ENCODE results near the gene EIF3I. TPM values are rescaled to one million over a fixed set of nuclear protein-coding genes. Genes with fewer than 3 reads are reported as not detected.

Gene EIF3I
- total and polyA plus RNA-seq, 2 experiments from 2014 or later = 228 to 274 TPM

DNA sequence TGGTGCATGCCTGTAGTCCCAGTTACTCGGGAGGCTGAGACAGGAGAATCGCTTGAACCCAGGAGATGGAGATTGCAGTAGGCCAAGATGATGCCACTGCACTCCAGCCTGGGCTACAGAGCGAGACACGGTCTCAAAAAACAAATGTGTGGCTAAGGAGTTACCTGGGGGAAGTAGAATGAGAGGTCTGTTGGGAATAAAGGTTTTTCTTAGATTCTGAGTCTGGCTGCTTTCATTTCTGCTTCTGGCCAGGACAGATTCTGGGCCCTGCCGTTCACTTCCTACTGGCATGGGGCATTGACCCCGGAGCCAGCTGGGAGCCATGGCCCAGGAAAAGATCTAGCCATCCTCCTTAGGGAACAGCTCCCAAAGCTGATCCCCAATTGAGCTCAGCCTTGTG lies 13.7 kb upstream of the EIF3I start (continued):
- TF ChIP-seq REST (IDR thresholded peaks at IDR 0.05; ENCODE audit: unreplicated experiment) = no peak
- no peak for TF ChIP-seq ZNF331 (CRISPR knock-in tag; IDR thresholded peaks at IDR 0.05; ENCODE audit: low read depth)
- TF ChIP-seq EZH2 (IDR thresholded peaks at IDR 0.05; ENCODE audit: low read depth, unreplicated experiment) = no peak
- no peak for TF ChIP-seq JUNB (IDR thresholded peaks at IDR 0.05; ENCODE audit: unreplicated experiment)
- TF ChIP-seq STAT1 (IDR thresholded peaks at IDR 0.05; ENCODE audit: unreplicated experiment) = no peak
- no peak for TF ChIP-seq CREB1 (CRISPR knock-in tag; IDR thresholded peaks at IDR 0.05; ENCODE audit: low read depth)
- no peak for TF ChIP-seq POLR2AphosphoS5 (IDR thresholded peaks at IDR 0.05; ENCODE audit: low read depth)
- no peak for TF ChIP-seq EZH2phosphoT487 (IDR thresholded peaks at IDR 0.05; ENCODE audit: unreplicated experiment)
- no peak for TF ChIP-seq CTCF (conservative IDR thresholded peaks at IDR 0.05; ENCODE audit: low read depth in 2 of 2)
- TF ChIP-seq NANOG (IDR thresholded peaks at IDR 0.05; ENCODE audit: borderline replicate concordance) = no peak
- TF ChIP-seq, protein P1, sequence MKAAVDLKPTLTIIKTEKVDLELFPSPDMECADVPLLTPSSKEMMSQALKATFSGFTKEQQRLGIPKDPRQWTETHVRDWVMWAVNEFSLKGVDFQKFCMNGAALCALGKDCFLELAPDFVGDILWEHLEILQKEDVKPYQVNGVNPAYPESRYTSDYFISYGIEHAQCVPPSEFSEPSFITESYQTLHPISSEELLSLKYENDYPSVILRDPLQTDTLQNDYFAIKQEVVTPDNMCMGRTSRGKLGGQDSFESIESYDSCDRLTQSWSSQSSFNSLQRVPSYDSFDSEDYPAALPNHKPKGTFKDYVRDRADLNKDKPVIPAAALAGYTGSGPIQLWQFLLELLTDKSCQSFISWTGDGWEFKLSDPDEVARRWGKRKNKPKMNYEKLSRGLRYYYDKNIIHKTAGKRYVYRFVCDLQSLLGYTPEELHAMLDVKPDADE (IDR thresholded peaks at IDR 0.05) = no peak

GRCh38 chr1:32208891-32209328 lies 13.3 kb upstream of the EIF3I start, which contains the start of gene DCDC2B:
TSS of gene DCDC2B (plus strand) at chr1:32209089. CDS start at chr1:32209094, 5 bp downstream.
- Histone ChIP-seq H3K9me2 (ENCODE audit: insufficient read depth) (no peaks in the 10 kb centered on the region), H2AFZ (no peak within 1 kb of the TSS), H3K4me2 (no peak within 1 kb of the TSS), H3K27ac (ENCODE audit: low read depth) (no peak within 1 kb of the TSS), H3K27me3 (ENCODE audit: insufficient read depth) (peaks cover 10% of the 10 kb centered on the region; the same call in 1 of the 2 replicates), H3K4me3 (no peak within 1 kb of the TSS), H4K20me1 (replicated peaks; ENCODE audit: insufficient read depth) (no peaks in the 10 kb centered on the region), H3K4me1 (ENCODE audit: insufficient read depth) (0 out of 2 replicates have a peak, but pooled peaks cover 4% of the 10 kb centered on the region), H3F3A (replicated peaks; ENCODE audit: low read depth) (peaks cover 5% of the 10 kb centered on the region; the same call in 1 of the 2 replicates), H3K79me2 (replicated peaks; ENCODE audit: insufficient read depth) (no peaks in the 10 kb centered on the region), H3K36me3 (ENCODE audit: insufficient read depth) (no peaks in the 10 kb centered on the region)
- TF ChIP-seq CTCF (conservative IDR thresholded peaks at IDR 0.05; ENCODE audit: low read depth in 2 of 2) (no peak), ZNF331 (CRISPR knock-in tag; IDR thresholded peaks at IDR 0.05; ENCODE audit: low read depth) (no peak), REST (IDR thresholded peaks at IDR 0.05; ENCODE audit: unreplicated experiment) (no peak), EZH2 (IDR thresholded peaks at IDR 0.05; ENCODE audit: low read depth, unreplicated experiment) (no peak), JUNB (IDR thresholded peaks at IDR 0.05; ENCODE audit: unreplicated experiment) (no peak), STAT1 (IDR thresholded peaks at IDR 0.05; ENCODE audit: unreplicated experiment) (no peak)
- DNase-seq (ENCODE audit: low spot score) = peak; percentile 33
- peaks cover 6% of the 10 kb centered on the region for H3K4me1 Mint-ChIP-seq
- no peaks in the 10 kb centered on the region for H3K9me3 Mint-ChIP-seq
- H3K27ac Mint-ChIP-seq = peak within 1 kb of the TSS; percentile 36; the same call in 1 of the 2 replicates
- H3K27me3 Mint-ChIP-seq (ENCODE audit: insufficient read depth, low read depth, poor library complexity) = peaks cover 32% of the 10 kb centered on the region
- H3K4me3 Mint-ChIP-seq = no peak within 1 kb of the TSS
- peaks cover 14% of the 10 kb centered on the region; the same call in 2 of the 3 replicates for H3K36me3 Mint-ChIP-seq (ENCODE audit: low read depth)
- ATAC-seq = no peak

All from GM23338 (cell line).